ENCODE measurements around the gene UGT1A6.

Gene UGT1A6

DNA sequence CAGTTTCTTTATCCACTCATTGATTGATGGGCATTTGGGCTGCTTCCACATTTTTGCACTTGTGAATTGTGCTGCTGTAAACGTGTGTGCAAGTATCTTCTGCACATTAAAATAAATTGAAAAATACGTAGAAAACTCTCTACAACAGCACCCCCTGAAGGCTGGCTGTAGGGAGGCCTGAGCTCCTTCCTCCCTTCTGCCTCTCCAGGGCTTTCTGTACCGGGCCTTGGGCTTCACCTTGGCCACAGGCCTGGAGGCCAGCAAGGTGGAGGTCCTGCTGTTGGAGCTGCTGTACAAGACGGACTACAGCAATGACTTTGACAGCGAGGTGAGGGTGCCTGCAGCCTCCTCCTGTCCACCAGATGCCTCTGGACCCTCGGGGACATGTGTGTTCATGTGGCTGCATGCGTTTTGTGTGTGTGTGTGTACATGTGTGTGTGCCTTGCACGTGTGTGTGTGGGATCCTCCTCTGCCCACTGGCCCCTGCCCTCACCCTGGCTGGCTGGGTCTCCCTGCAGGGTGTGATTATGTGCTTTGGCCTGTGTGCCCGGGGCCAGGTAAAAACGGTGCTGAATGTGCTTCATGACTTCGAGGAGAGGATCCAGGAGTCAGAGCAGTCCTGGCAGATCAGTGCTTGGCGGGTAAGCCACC lies 114.7 kb downstream of the UGT1A6 start:
- no peak overlapping the region for H3K4me3 ChIP-seq (replicated peaks; ENCODE audit: low read depth, low read length)
- DNase-seq (ENCODE audit: low read depth), result no peak
- TF ChIP-seq, protein P1, sequence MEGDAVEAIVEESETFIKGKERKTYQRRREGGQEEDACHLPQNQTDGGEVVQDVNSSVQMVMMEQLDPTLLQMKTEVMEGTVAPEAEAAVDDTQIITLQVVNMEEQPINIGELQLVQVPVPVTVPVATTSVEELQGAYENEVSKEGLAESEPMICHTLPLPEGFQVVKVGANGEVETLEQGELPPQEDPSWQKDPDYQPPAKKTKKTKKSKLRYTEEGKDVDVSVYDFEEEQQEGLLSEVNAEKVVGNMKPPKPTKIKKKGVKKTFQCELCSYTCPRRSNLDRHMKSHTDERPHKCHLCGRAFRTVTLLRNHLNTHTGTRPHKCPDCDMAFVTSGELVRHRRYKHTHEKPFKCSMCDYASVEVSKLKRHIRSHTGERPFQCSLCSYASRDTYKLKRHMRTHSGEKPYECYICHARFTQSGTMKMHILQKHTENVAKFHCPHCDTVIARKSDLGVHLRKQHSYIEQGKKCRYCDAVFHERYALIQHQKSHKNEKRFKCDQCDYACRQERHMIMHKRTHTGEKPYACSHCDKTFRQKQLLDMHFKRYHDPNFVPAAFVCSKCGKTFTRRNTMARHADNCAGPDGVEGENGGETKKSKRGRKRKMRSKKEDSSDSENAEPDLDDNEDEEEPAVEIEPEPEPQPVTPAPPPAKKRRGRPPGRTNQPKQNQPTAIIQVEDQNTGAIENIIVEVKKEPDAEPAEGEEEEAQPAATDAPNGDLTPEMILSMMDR (IDR thresholded peaks at IDR 0.05; ENCODE audit: low read length, missing control alignments), result no peak

DNA sequence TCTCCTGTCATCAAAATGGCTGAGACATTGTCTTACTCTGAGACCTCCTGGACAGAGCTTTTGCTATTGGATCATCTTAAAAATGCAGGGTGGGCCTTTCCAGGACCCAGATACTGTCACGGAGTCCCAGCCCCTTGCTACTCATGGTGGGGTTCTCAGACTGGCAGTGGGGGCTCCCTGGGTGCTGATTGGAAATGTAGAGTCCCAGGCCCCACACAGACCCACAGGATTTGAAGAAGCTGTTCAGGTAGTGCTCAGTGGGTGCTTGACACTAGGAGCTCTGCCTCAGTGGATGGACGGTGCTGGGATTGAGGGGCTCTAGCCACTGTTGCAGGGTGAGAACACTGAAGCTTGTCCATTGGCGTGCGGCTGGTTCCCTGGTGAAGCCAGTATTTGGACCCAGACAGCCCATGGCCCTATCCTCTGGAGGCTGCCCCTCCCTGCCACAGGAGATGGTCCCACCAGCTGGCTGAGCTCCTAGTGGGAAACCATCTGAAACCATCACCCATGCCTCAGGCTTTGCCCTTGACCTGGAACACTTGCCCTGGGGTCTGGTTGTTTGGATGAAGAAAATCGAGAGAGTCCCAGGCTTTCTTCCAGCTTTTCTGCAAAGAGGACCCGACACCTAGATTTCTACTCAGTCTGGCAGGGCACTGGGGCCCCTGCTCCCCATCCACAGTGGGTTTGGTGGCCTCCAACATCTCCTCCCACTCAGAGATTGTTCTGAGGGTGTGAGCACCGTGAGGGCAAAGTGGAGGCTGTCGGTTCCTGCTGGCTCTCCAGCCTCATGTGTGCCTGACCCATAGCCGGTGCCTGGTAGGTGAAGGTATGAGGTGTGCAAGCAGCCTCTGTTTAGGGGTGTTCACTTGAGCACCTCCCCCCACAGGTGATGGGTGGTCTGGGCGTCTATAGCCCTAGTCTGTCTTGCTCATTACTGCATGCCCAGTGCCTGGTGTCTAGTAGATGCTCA lies 115.6 kb downstream of the UGT1A6 start:
- no peak for DNase-seq (ENCODE audit: low read depth)
- H3K4me3 ChIP-seq (replicated peaks; ENCODE audit: low read depth, low read length), result no peak overlapping the region
- TF ChIP-seq, protein P1 (IDR thresholded peaks at IDR 0.05; ENCODE audit: low read length, missing control alignments), result no peak

DNA sequence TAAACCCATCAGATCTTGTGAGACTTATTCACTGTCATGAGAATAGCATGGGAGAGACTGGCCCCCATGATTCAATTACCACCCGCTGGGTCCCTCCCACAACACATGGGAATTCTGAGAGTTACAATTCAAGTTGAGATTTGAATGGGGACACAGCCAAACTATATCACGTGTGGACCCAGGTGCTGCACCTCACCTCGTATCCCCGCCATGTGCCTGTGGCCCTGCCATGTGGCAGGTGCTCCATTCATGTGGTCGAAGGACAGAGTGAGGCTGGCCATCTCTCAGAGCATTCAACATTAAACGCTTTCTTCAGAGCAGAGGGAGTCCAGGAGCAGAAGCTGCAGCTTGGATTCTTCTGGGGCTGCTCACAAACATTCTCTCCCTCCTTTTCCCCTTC lies 117.7 kb downstream of the UGT1A6 start:
- DNase-seq (ENCODE audit: low read depth), result no peak
- TF ChIP-seq, protein P1 (IDR thresholded peaks at IDR 0.05; ENCODE audit: low read length, missing control alignments), result no peak
- H3K4me3 ChIP-seq (replicated peaks; ENCODE audit: low read depth, low read length), result no peak overlapping the region

DNA sequence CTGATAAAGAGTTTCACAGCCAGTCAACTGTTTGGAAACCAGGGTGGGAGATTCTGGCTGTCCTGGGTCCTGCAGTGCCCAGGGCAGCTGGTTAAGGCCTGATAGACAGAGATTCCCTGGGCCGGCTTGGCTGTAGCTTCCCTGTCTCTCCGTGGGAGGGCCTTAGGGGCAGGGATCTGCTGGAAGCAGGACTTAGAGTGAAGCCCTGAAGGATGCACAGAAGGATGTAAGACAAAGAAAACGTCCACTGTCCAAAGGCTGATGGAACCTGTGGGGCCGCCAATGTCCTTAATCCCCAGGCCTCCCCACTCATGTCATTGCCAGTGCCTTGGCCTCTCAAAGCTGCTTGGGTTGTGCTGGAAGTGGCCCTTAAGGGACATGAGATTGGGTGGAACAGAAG lies 118.4 kb downstream of the UGT1A6 start:
- DNase-seq (ENCODE audit: low read depth), result no peak
- TF ChIP-seq, protein P1 (IDR thresholded peaks at IDR 0.05; ENCODE audit: low read length, missing control alignments), result no peak
- H3K4me3 ChIP-seq (replicated peaks; ENCODE audit: low read depth, low read length), result no peak overlapping the region

DNA sequence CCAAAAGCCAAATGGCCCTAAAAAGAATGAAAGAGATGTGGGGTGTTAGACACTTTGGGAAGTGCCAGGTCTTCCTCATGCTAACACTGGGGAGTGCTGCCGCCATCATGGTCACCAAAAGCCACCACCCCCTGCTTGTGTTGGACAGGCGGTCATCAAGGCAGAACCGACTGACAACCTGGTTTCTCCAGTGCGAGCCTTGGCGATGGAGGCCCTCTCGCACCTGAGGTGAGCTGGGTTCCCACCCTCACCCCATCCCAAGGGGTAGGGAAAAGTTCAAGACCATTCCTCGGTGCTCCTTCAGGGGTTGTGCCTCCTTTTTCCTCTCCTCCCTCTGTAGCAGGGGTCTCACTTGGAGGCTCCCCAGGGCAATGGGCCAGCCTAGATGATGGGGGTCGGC lies 119.0 kb downstream of the UGT1A6 start:
- TF ChIP-seq, protein P1 (IDR thresholded peaks at IDR 0.05; ENCODE audit: low read length, missing control alignments), result no peak
- DNase-seq (ENCODE audit: low read depth), result no peak
- H3K4me3 ChIP-seq (replicated peaks; ENCODE audit: low read depth, low read length), result no peak overlapping the region

DNA sequence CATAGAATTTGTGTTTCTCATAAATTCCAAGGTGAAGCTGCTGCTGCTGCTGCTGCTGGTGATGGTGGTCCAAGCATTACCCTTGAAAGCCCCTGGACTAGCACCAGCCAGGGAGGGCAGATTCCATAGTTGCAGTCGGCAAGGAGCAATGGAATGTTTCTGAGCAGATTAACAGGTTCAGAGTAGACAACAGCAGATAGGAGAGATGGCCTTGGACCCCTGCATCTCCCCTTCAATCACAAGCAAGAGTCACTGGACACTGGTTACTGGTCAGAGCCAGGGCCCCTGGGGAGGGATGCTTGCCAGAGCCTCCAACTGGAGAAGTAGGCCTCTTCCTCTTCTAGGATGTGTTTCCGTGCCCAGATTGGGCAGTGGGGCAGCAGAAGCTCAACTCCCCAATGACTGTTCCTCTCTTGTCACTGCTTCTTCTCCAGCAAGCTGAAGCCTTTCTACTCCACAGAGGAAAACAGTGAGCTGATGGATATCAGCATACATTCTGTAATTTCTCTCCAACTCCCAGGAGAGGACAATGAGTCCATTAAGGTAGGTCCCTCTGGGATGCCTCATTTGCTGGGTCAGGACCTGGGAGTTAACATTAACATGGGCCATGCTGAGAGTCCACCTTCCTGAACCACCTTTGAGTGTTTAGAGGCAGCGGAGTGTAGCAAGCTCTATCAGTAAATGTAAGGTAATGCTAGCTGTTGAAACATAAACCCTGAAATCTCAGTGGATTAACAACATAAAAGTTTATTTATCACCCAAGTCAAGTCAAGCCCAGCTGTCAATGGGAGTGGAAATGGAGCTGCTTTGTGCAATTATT lies 120.8 kb downstream of the UGT1A6 start:
- TF ChIP-seq, protein P1 (IDR thresholded peaks at IDR 0.05; ENCODE audit: low read length, missing control alignments), result no peak
- no peak overlapping the region for H3K4me3 ChIP-seq (replicated peaks; ENCODE audit: low read depth, low read length)
- DNase-seq (ENCODE audit: low read depth), result no peak

Data from fibroblast of pulmonary artery (primary cell).